GM20431 (cell line): Measurements from ENCODE around the gene MINDY4B.

Experiments
- in situ Hi-C: fragments of 300-500 bp; cut with MseI, MboI; formaldehyde crosslinking; loops from one replicate; pipeline ENCODE4 v1.15.0; 2020; ENCODE audit warnings: low sequenced_read_pairs; ENCODE audit not compliant: unreplicated experiment

MINDY4B gene

GRCh38 chr3:150905339-150905738 is at the start of gene MINDY4B:
Gene MINDY4B (minus strand): TSS chr3:150905439. CDS start chr3:150905439, 0 bp downstream.
- in situ Hi-C loops, result no loop called here

- in situ Hi-C loops, result no loop called here
These were observed 46.7 kb upstream of the MINDY4B start for GRCh38 chr3:150951923-150952322.

GRCh38 chr3:150945226-150946032 is 40.2 kb upstream of the MINDY4B start:
- in situ Hi-C loops, result no loop called here

- in situ Hi-C loops, result no loop called here
These were observed 37.0 kb upstream of the MINDY4B start for GRCh38 chr3:150942221-150942620.

- in situ Hi-C loops, result no loop called here
These were observed 31.5 kb upstream of the MINDY4B start for GRCh38 chr3:150936693-150937092.

- in situ Hi-C loops, result no loop called here
These were observed 28.3 kb upstream of the MINDY4B start for GRCh38 chr3:150933473-150933995.

- in situ Hi-C loops, result no loop called here
These were observed 26.5 kb upstream of the MINDY4B start for GRCh38 chr3:150931745-150932144.

GRCh38 chr3:150930839-150931238 is 25.6 kb upstream of the MINDY4B start:
- in situ Hi-C loops, result no loop called here

- in situ Hi-C loops, result no loop called here
These were observed 23.0 kb upstream of the MINDY4B start for GRCh38 chr3:150928234-150928633.

GRCh38 chr3:150926328-150926727 is 21.1 kb upstream of the MINDY4B start:
- in situ Hi-C loops, result no loop called here

GRCh38 chr3:150925751-150926201 is 20.5 kb upstream of the MINDY4B start:
- in situ Hi-C loops, result no loop called here

- in situ Hi-C loops, result no loop called here
These were observed 17.4 kb upstream of the MINDY4B start for GRCh38 chr3:150922611-150923010.

- in situ Hi-C loops, result no loop called here
These were observed 16.0 kb upstream of the MINDY4B start for GRCh38 chr3:150921209-150921608.

- in situ Hi-C loops, result no loop called here
These were observed 15.0 kb upstream of the MINDY4B start for GRCh38 chr3:150920236-150920635.

GRCh38 chr3:150917951-150918350 is 12.7 kb upstream of the MINDY4B start:
- in situ Hi-C loops, result no loop called here

GRCh38 chr3:150913133-150913922 is 8.1 kb upstream of the MINDY4B start:
- in situ Hi-C loops, result no loop called here

- in situ Hi-C loops, result no loop called here
These were observed 7.3 kb upstream of the MINDY4B start for GRCh38 chr3:150912501-150912900.

- in situ Hi-C loops, result no loop called here
These were observed 6.5 kb upstream of the MINDY4B start for GRCh38 chr3:150911771-150912170.

- in situ Hi-C loops, result no loop called here
These were observed 1.2 kb upstream of the MINDY4B start for GRCh38 chr3:150906461-150906860.

- in situ Hi-C loops, result no loop called here
These were observed 507 bp upstream of the MINDY4B start for GRCh38 chr3:150905746-150906145.

GRCh38 chr3:150902988-150903387 is 2.3 kb downstream of the MINDY4B start:
- in situ Hi-C loops, result no loop called here
